LNCAP (cell line): ENCODE results near the gene SMC2.

Source experiments
- CTCF ChIP-seq: fragments of 450-650 bp; IDR thresholded peaks from 2 replicates; pipeline ENCODE4 v1.5.1; 2017; ENCODE audit warnings: mild to moderate bottlenecking

The SMC2 gene

GRCh38 chr9:104108315-104108714 lies 14.2 kb downstream of the SMC2 start:
- no peak for TF ChIP-seq CTCF

- TF ChIP-seq CTCF = no peak
Measured at GRCh38 chr9:104110509-104110908, 16.4 kb downstream of the SMC2 start.

GRCh38 chr9:104118916-104119315 lies 24.8 kb downstream of the SMC2 start:
- no peak for TF ChIP-seq CTCF

- no peak for TF ChIP-seq CTCF
Measured at GRCh38 chr9:104121022-104121421, 26.9 kb downstream of the SMC2 start.

- no peak for TF ChIP-seq CTCF
Measured at GRCh38 chr9:104138243-104138868, 44.2 kb downstream of the SMC2 start.

GRCh38 chr9:104142799-104143549 lies 48.9 kb downstream of the SMC2 start:
- no peak for TF ChIP-seq CTCF

- no peak for TF ChIP-seq CTCF
Measured at GRCh38 chr9:104143550-104143910, 49.4 kb downstream of the SMC2 start.
